Head of caudate nucleus (tissue), 42 donors: ENCODE results near the gene CASQ2.
"Not testable (repeated sequence)": the region's sequence is repeated elsewhere in the genome, so short reads cannot be mapped to it uniquely, and the experiment has no call there.

Source experiments
- DNase-seq, 42 donors: peaks; one replicate each; pipeline versions ENCODE4 v3.0.0 to v3.0.0-alpha.2; 2020 to 2021; ENCODE audit warnings: mixed read lengths in 7 of 42
- intact Hi-C: fragments of 100-400 bp; cut with DNase I; formaldehyde crosslinking; loops from one replicate; pipeline ENCODE4 v1.15.0; 2022

CASQ2 gene

GRCh38 chr1:115782571-115783281 lies 14.2 kb upstream of the CASQ2 start:
- intact Hi-C loops, result no loop called here
- no peak for DNase-seq

- DNase-seq, result no peak
- intact Hi-C loops, result no loop called here
These were observed 13.3 kb upstream of the CASQ2 start for GRCh38 chr1:115781851-115782250.

DNA sequence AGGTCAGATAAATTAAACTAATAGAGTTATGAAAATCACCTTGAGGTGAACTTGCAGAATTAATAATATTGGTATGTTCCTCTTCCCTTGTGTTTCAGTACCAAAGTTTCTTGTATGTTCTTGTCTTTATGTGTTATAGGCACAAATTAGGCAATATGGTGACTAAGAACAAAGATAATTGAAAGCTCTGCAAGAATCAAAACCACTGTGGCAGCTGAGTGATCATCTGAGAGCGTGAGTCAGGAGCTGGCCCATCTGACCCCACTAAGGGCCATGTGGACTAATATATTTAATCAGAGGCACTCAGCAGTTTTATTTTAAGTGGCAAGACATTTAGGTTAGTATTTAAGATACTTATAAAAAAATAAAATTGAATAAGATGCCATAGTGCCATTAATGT lies 12.8 kb upstream of the CASQ2 start:
- intact Hi-C loops, result no loop called here
- no peak for DNase-seq

GRCh38 chr1:115780655-115781054 lies 12.1 kb upstream of the CASQ2 start:
- DNase-seq, intact Hi-C loops: not testable (repeated sequence)

DNA sequence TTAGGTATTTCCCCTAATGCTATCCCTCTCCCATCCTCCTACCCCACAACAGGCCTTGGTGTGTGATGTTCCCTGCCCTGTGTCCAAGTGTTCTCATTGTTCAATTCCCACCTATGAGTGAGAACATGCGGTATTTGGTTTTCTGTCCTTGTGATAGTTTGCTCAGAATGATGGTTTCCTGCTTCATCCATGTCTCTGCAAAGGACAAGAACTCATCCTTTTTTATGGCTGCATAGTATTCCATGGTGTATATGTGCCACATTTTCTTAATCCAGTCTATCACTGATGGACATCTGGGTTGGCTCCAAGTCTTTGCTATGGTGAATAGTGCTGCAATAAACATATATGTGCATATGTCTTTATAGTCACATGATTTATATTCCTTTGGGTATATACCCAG lies 10.6 kb upstream of the CASQ2 start:
- intact Hi-C loops, DNase-seq: not testable (repeated sequence)

GRCh38 chr1:115771847-115772457 lies 3.4 kb upstream of the CASQ2 start:
- DNase-seq, result peak in 33 of 42 donors; percentile 5 to 82 (median 39)
- intact Hi-C loops, result no loop called here

DNA sequence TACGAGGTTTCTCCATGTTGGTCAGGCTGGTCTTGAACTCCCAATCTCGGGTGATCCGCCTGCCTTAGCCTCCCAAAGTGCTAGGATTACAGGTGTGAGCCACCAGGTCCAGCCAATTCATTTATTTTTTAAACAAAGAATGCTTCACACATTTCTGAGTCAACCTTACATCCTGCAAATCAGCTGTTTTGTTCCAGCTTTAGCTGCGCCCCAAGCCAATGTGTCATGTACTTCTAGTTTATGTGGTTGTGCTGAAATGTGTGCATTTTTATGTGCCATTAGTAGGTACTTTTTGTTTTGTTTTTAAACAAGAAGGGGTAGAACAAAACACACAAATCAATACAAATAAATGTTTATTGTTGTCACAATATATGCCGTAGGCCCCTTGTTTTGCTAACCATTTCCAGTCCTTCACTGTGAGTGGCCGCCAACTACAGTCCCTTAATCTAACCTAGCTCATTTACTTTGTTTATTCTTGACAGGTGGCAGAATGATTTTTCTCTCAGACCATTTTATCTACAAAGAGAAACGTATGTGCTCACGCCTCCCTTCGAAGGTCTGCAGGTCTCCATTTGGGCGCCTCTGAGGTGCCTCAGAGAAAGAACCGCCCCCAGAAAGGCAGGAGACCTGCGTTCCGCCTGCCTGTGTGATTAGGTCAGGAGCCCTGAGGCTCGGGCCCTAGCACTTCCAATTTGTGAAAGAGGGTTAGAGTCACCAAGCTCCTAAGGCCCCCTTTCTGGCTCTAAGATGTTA lies 2.8 kb upstream of the CASQ2 start:
- intact Hi-C loops, result no loop called here
- peak in 1 of 42 donors; percentile 4 for DNase-seq

- DNase-seq, result no peak
- intact Hi-C loops, result no loop called here
These were observed 1.1 kb downstream of the CASQ2 start for GRCh38 chr1:115767403-115767802.

GRCh38 chr1:115765091-115765490 lies 3.4 kb downstream of the CASQ2 start:
- DNase-seq, result no peak
- intact Hi-C loops, result no loop called here

GRCh38 chr1:115764541-115764940 lies 4.0 kb downstream of the CASQ2 start:
- intact Hi-C loops, result no loop called here
- DNase-seq, result no peak

GRCh38 chr1:115762779-115763178 lies 5.7 kb downstream of the CASQ2 start:
- intact Hi-C loops, result no loop called here
- DNase-seq, result no peak

DNA sequence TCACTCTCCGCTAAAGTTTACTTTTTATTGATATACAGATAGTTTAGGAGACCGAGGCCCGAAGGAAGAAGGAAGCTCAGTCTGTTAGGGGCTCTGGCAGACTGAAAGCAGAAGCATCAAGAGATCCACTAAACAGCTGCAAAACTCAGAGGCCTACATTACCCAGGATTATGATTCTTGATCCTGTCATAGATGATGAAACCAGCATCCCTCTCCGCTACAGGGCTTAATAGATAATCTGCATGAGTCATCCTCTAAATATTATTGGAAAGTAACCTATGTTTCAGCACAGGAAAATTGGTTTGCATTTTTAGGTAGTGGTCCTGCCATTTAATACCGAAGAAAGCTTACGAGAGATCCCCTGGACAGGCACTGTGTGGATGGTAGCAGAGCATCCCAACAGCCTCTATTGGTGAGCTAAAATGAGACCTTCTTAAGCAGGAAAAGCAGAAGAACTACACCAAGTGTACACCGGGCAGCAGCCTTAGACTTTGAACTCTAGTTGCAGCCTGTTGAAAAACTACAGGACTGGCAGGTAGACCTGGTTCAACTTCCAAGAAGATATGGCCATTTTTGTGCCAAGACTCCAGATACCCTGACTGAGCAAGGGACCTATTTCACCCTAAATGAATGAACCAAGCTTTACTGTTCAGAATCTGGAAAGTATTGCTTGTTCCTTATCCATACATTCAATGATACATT lies 6.8 kb downstream of the CASQ2 start:
- DNase-seq, result no peak
- intact Hi-C loops, result no loop called here

DNA sequence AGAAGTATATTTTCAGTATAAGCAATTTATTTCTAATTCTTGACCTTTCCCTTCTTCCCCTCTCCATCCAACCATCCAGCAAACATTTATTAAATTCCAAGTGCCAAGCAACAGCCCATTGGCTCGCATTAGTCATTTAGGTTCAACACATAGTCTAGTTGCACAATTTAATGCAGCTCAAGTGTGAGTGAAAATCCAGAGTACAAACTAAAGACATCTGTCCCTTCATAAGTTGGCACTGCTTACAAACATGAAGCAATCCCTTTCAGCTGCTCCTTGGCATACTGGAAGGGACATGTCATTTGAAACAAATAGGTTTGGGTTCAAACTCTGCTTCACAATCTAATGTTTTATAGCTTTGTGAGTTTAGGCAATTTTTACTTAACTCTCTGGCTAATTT lies 10.7 kb downstream of the CASQ2 start:
- intact Hi-C loops, result no loop called here
- no peak for DNase-seq

DNA sequence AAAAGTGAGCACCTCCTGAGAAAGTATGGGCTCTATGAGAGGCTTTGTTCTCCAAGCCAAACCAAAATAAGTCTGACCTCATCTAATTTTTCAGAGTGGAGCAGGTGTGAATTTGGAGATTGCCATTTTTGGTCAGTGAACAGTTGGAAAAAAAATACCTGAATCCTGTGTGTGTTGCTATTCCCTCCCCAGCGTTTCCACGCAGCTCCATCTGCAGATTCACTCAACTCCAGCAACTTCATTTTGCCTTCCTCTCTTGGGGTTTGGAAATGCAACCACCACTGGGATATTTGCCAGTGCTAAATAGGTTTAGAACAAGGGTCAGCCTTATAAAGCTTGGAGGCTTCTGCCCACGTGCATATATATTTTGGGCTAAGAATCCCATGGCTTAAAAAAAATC lies 11.2 kb downstream of the CASQ2 start:
- intact Hi-C loops, result no loop called here
- no peak for DNase-seq

DNA sequence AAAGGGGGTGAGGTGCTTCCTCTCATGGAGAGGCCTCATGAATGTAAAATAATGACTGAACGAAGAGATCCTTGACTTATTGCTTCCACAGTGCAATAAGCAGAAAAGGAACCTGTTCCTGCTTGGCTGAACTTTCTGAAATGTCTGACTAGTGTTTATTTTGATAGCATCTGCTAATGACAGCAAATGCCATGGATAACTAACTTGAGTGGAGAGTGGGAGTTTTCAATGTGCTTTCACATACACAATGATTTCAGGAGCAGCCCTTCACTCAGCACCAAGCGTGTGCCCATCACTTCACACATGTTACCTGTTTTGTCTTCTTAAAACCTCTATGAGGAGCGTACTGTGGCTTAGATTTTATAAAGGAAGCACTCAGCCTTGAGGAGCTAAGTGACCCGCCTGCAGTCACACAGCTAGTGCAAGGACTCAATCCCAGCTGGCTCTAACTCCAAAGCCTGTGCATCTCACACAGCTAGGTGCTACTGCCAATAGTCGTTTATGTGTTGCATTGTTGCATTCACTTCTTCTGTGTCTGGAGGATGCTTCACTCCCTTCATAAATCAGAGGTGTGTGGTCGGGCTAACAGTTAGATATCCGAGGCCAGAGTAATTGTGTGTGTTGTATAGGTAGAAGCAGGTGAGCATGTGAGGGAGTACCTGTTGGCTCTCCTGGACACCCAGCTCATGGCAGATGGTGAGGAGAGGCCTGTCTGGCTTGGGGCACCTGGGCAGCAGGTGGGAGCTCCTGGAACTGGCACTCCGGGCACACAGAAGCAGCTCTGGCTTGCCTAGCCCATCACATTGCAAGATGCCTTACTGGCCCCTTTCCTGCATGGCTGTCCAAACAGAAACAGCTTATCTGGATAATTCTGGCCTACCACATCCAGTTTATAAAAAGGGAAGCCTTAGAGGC lies 12.8 kb downstream of the CASQ2 start:
- DNase-seq, result no peak
- intact Hi-C loops, result no loop called here

- no peak for DNase-seq
- intact Hi-C loops, result no loop called here
These were observed 14.7 kb downstream of the CASQ2 start for GRCh38 chr1:115753830-115754229.

DNA sequence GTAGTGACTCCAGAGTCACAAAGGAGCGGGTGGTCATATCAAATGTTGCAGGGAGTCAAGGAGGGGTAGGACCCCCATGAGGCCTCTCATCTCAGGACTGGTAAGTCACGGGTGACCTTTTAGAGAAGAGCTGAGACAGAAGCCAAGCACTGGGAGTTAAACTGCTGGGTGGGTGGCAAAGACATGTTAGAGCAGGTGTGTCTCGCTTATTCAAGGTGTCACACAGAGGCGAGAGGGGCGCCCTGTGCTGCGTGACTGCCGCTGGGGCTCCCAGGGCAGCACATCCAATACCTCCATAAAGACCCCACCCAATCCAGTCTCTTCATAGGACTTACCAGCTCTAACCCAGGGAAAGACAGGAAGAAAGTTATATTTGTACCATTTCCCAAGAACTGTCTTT lies 15.2 kb downstream of the CASQ2 start:
- no peak for DNase-seq
- intact Hi-C loops, result no loop called here

DNA sequence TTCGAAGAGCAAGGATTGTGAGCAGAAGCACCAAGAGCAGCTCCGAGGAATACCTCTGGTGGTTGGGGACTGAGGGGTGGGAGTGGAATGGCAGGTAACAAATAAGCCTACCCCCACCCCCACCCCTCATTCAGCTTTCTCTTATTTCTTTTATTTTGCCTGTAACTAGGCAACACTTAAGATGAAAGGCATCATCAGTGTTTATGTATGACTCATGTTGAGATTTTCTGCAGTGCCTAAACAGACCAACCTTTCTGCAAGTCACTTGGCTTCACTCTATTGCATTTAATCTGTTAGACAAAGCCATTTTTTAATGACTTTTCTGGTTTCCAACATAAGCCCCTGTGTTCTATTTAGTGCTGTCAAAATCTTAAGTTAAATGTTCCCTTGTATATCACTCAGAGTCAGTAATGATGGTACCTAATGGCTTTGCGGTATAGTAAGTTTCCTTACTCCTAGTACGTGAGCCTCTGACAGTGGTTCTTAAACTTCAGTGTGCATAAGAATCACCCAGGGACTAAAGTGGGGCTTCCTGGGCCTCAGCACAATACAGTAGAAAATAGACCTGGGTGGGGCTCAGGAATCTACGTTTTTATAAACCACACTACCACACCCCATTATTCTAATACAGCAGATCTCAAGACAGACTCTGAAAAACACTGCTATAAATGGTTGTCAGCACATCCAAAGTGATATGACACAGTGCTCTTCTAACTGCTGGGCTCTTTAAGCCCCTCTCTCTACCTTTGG lies 19.9 kb downstream of the CASQ2 start:
- DNase-seq, result no peak
- intact Hi-C loops, result no loop called here
